Endodermal cell (in vitro differentiated cells): ENCODE measurements around the gene ENDOD1. TPM values are rescaled to one million over a fixed set of nuclear protein-coding genes. Genes with fewer than 3 reads are reported as not detected.

Experiments used
- DNase-seq: peaks from one replicate; pipeline ENCODE4 v3.0.0-alpha.2; 2017
- H3K27ac ChIP-seq: 2 replicates; pipeline ENCODE4 v1.5.1; 2013; ENCODE audit warnings: mild to moderate bottlenecking, low read depth, low read length, moderate library complexity
- H3K27me3 ChIP-seq: 2 replicates; pipeline ENCODE4 v1.6.1; 2013; ENCODE audit warnings: mild to moderate bottlenecking, low read length, moderate library complexity; ENCODE audit not compliant: insufficient read depth, control insufficient read depth, poor library complexity, severe bottlenecking
- H3K36me3 ChIP-seq: 2 replicates; pipeline ENCODE4 v1.7.0; 2013; ENCODE audit warnings: mild to moderate bottlenecking, low read length, moderate library complexity; ENCODE audit not compliant: control insufficient read depth, insufficient read depth
- H3K4me1 ChIP-seq: one replicate; pipeline ENCODE4 v1.7.0; 2013; ENCODE audit warnings: low read length; ENCODE audit not compliant: control insufficient read depth, insufficient read depth
- H3K4me3 ChIP-seq: 2 replicates; pipeline ENCODE4 v1.5.1; 2013; ENCODE audit warnings: mild to moderate bottlenecking, low read length, moderate library complexity
- H3K9ac ChIP-seq: 2 replicates; pipeline ENCODE4 v1.6.1; 2013; ENCODE audit warnings: mild to moderate bottlenecking, low read length, moderate library complexity; ENCODE audit not compliant: poor library complexity, severe bottlenecking; ENCODE audit errors: extremely low read depth
- H3K9me3 ChIP-seq: 2 replicates; pipeline ENCODE4 v1.6.1; 2013; ENCODE audit warnings: mild to moderate bottlenecking, low read length, moderate library complexity; ENCODE audit not compliant: control insufficient read depth
- H3K27ac Mint-ChIP-seq: 2 replicates; pipeline ENCODE4 v1.8.0; 2020; ENCODE audit warnings: mixed read lengths
- H3K27me3 Mint-ChIP-seq: 2 replicates; pipeline ENCODE4 v1.8.0; 2021; ENCODE audit warnings: mild to moderate bottlenecking, mixed read lengths; ENCODE audit not compliant: insufficient read depth
- H3K36me3 Mint-ChIP-seq: 2 replicates; pipeline ENCODE4 v1.8.0; 2020; ENCODE audit warnings: low read depth, mixed read lengths
- H3K4me1 Mint-ChIP-seq: 2 replicates; pipeline ENCODE4 v1.8.0; 2020; ENCODE audit warnings: mixed read lengths
- H3K4me3 Mint-ChIP-seq: 2 replicates; pipeline ENCODE4 v1.8.0; 2020; ENCODE audit warnings: mild to moderate bottlenecking, moderate library complexity, mixed read lengths
- H3K9me3 Mint-ChIP-seq: 2 replicates; pipeline ENCODE4 v1.8.0; 2020; ENCODE audit warnings: mild to moderate bottlenecking, mixed read lengths
- WGBS, 2 experiments: methylation state at CpG; one replicate each; pipeline versions ENCODE4 v1.1.5 to v1.1.7; 2013; ENCODE audit warnings: missing lambda C conversion rate in 2 of 2, mixed read lengths in 1 of 2; ENCODE audit not compliant: insufficient coverage in 1 of 2, insufficient read length in 1 of 2; 5-methylcytosine and 5-hydroxymethylcytosine counted together
- total RNA-seq, 2 donors: library from RNA; stranded (reverse); fragmentation: NEBNext Ultra II Directional in 1 of 2; extraction: Animal tissue kit (Norgen Biotek cat#: 25700) in 1 of 2; gene quantifications; 2 replicates in 1 of 2; 3 replicates in 1 of 2; pipeline ENCODE4 v1.2.1, GENCODE V29; 2021
- TF ChIP-seq, protein P1 (sequence below): fragments of 200-600 bp; sonication (generic); conservative IDR thresholded peaks from 2 replicates; pipeline ENCODE4 v1.5.0; 2021; ENCODE audit warnings: antibody characterized with exemption, mild to moderate bottlenecking

ENDOD1 gene
- total RNA-seq, 2 donors from 2014 or later, result 1.9 to 2.7 TPM

DNA sequence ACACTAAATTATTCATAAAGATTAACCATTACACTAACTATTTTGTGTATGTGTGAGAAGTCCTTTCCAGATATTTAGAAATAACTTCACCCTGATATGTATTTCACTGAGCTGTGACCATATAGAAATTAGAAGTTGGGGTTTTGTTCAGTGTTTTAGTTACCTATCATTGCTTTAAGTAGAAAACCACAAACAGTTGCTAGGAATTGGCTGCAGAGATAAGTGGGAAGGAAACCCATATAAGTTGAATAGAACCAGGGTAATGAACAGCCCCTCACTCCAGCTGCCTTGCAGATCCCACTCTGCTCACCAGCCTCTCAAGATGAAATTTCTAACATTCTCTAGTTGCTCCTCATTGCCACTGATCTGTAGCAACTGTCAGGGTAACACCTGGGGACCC lies 12.7 kb upstream of the ENDOD1 start:
- no peaks in the 10 kb centered on the region for H3K27me3 ChIP-seq
- H3K4me3 ChIP-seq, result no peak overlapping the region
- Mint-ChIP-seq H3K4me1 (peaks cover 9% of the 10 kb centered on the region), H3K27me3 (peaks cover 8% of the 10 kb centered on the region), H3K36me3 (no peaks in the 10 kb centered on the region), H3K27ac (no peak overlapping the region), H3K9me3 (no peaks in the 10 kb centered on the region), H3K4me3 (no peak overlapping the region)
- H3K9ac ChIP-seq, result no peak overlapping the region
- TF ChIP-seq, protein P1, sequence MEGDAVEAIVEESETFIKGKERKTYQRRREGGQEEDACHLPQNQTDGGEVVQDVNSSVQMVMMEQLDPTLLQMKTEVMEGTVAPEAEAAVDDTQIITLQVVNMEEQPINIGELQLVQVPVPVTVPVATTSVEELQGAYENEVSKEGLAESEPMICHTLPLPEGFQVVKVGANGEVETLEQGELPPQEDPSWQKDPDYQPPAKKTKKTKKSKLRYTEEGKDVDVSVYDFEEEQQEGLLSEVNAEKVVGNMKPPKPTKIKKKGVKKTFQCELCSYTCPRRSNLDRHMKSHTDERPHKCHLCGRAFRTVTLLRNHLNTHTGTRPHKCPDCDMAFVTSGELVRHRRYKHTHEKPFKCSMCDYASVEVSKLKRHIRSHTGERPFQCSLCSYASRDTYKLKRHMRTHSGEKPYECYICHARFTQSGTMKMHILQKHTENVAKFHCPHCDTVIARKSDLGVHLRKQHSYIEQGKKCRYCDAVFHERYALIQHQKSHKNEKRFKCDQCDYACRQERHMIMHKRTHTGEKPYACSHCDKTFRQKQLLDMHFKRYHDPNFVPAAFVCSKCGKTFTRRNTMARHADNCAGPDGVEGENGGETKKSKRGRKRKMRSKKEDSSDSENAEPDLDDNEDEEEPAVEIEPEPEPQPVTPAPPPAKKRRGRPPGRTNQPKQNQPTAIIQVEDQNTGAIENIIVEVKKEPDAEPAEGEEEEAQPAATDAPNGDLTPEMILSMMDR, result no peak
- peak; percentile 23 for DNase-seq
- H3K9me3 ChIP-seq, result no peaks in the 10 kb centered on the region
- no peak overlapping the region for H3K27ac ChIP-seq
- H3K4me1 ChIP-seq, result no peaks in the 10 kb centered on the region
- no peaks in the 10 kb centered on the region for H3K36me3 ChIP-seq

DNA sequence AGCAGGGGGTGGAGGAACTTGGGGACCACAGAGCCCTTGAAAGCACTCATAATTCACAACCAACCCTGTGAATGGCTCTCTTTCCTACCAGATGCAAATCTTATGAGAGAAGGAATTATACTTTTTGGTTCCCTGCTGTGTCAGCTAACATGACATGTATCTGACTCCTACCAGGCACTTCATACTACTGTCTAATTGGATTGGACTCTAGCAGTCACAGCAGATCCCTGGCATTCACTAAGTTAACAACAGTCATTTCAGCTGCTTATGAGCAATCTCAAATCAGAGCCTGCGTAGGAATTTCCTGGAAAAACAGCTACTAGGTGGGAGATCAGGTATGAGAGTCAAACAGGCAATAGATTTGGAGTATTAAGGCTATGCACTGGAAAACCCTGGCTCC lies 11.1 kb upstream of the ENDOD1 start:
- Mint-ChIP-seq H3K27me3 (peaks cover 8% of the 10 kb centered on the region), H3K27ac (no peak overlapping the region), H3K36me3 (no peaks in the 10 kb centered on the region), H3K4me3 (no peak overlapping the region), H3K9me3 (no peaks in the 10 kb centered on the region), H3K4me1 (peaks cover 9% of the 10 kb centered on the region)
- Histone ChIP-seq H3K27me3 (no peaks in the 10 kb centered on the region), H3K27ac (no peak overlapping the region), H3K9ac (no peak overlapping the region), H3K9me3 (no peaks in the 10 kb centered on the region), H3K4me3 (no peak overlapping the region), H3K36me3 (no peaks in the 10 kb centered on the region), H3K4me1 (no peaks in the 10 kb centered on the region)
- WGBS, 2 experiments, result 97 to 100% methylated on average over 1 of the region's 1 CpG
- no peak for DNase-seq
- TF ChIP-seq, protein P1, result no peak

DNA sequence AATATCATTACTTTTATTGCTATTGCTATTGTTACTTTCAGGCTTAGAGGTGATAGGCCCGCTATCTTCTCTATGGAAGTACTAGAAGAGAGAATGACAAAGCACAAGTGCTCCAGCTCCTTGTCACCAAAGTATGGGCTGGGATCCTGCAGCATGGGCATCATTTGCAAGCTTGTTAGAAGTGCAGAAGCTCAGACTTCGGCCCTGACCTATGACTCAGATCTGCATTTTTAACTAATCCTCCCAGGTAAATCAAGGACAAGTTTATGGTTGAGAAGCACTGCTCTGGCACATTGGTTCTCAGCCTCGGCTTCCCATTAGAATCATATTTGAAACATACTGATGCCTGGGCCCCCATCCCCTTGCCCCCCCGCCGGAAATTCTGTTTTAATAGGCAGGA lies 8.6 kb upstream of the ENDOD1 start:
- Mint-ChIP-seq H3K27me3 (peaks cover 14% of the 10 kb centered on the region), H3K4me1 (peaks cover 9% of the 10 kb centered on the region), H3K4me3 (no peak overlapping the region), H3K27ac (no peak overlapping the region), H3K36me3 (no peaks in the 10 kb centered on the region), H3K9me3 (no peaks in the 10 kb centered on the region)
- 79 to 95% methylated on average over 2 to 5 of the region's 5 CpGs for WGBS, 2 experiments
- Histone ChIP-seq H3K4me1 (no peaks in the 10 kb centered on the region), H3K4me3 (no peak overlapping the region), H3K9ac (no peak overlapping the region), H3K27me3 (no peaks in the 10 kb centered on the region), H3K27ac (no peak overlapping the region), H3K9me3 (no peaks in the 10 kb centered on the region), H3K36me3 (no peaks in the 10 kb centered on the region)
- TF ChIP-seq, protein P1, result no peak
- no peak for DNase-seq
